WTC11 (cell line): ENCODE results near the gene PSMD11. TPM values are rescaled to one million over a fixed set of nuclear protein-coding genes. Genes with fewer than 3 reads are reported as not detected.

Experiments used
- ATAC-seq: fragments of 200-7000 bp; cut with Tn5 transposase; 2 replicates; pipeline ENCODE4 v1.10.0; 2021; ENCODE audit warnings: mild to moderate bottlenecking, moderate library complexity
- CTCF ChIA-PET: fragments of 300-600 bp; sonication (Branson Sonifier 250); formaldehyde crosslinking; loops from one replicate; lab custom pipeline; 2021; ENCODE audit warnings: antibody characterized with exemption; lab: Charles Lee
- POLR2A ChIA-PET: fragments of 350-600 bp; sonication (Branson Sonifier 250); formaldehyde crosslinking; loops from one replicate; lab custom pipeline; 2021; ENCODE audit warnings: antibody characterized with exemption; lab: Charles Lee
- DNase-seq: peaks from one replicate; pipeline ENCODE4 v3.0.0; 2021; ENCODE audit warnings: low spot score
- H3K27ac Mint-ChIP-seq: 2 replicates; pipeline ENCODE4 v1.8.0; 2021; ENCODE audit warnings: mixed read lengths
- H3K27me3 Mint-ChIP-seq: 2 replicates; pipeline ENCODE4 v1.8.0; 2021; ENCODE audit warnings: low read depth, mild to moderate bottlenecking, moderate library complexity, mixed read lengths
- H3K36me3 Mint-ChIP-seq: 2 replicates; pipeline ENCODE4 v1.8.0; 2021; ENCODE audit warnings: mixed read lengths
- H3K4me1 Mint-ChIP-seq: 2 replicates; pipeline ENCODE4 v1.8.0; 2022; ENCODE audit warnings: mixed read lengths
- H3K4me3 Mint-ChIP-seq: 2 replicates; pipeline ENCODE4 v1.8.0; 2021; ENCODE audit warnings: mild to moderate bottlenecking, moderate library complexity, mixed read lengths
- H3K9me3 Mint-ChIP-seq: 2 replicates; pipeline ENCODE4 v1.8.0; 2021; ENCODE audit warnings: mixed read lengths
- ATF1 ChIP-seq: sonication (generic); formaldehyde crosslinking; IDR thresholded peaks from 2 replicates; pipeline ENCODE4 v1.8.1; 2023; ENCODE audit warnings: mild to moderate bottlenecking, moderate library complexity, missing genetic modification reagents
- CREB1 ChIP-seq: sonication (generic); formaldehyde crosslinking; IDR thresholded peaks from 2 replicates; pipeline ENCODE4 v1.8.0; 2023; ENCODE audit warnings: mild to moderate bottlenecking, missing genetic modification reagents
- FOXJ3 ChIP-seq: sonication (generic); formaldehyde crosslinking; IDR thresholded peaks from 2 replicates; pipeline ENCODE4 v1.9.0; 2021; ENCODE audit warnings: missing genetic modification reagents, mild to moderate bottlenecking, borderline replicate concordance
- FOXP1 ChIP-seq: sonication (generic); formaldehyde crosslinking; IDR thresholded peaks from 2 replicates; pipeline ENCODE4 v1.8.0; 2022; ENCODE audit warnings: missing genetic modification reagents, mild to moderate bottlenecking, moderate library complexity, borderline replicate concordance
- GABPB1 ChIP-seq: sonication (generic); formaldehyde crosslinking; IDR thresholded peaks from 2 replicates; pipeline ENCODE4 v1.8.1; 2023; ENCODE audit warnings: mild to moderate bottlenecking, missing genetic modification reagents
- GRHL2 ChIP-seq: fragments of 250-450 bp; sonication (Bioruptor Pico); IDR thresholded peaks from 2 replicates; pipeline ENCODE4 v1.8.0; 2022; ENCODE audit warnings: mild to moderate bottlenecking, moderate library complexity; ENCODE audit not compliant: insufficient replicate concordance, severe bottlenecking
- JAZF1 ChIP-seq: fragments of 250-450 bp; sonication (Bioruptor Pico); IDR thresholded peaks from 2 replicates; pipeline ENCODE4 v1.9.0; 2021; ENCODE audit warnings: moderate library complexity, mild to moderate bottlenecking, inconsistent platforms
- JUN ChIP-seq: sonication (generic); formaldehyde crosslinking; IDR thresholded peaks from 2 replicates; pipeline ENCODE4 v1.8.0; 2023; ENCODE audit warnings: mild to moderate bottlenecking, missing genetic modification reagents
- MXD4 ChIP-seq: fragments of 250-450 bp; sonication (Bioruptor Pico); IDR thresholded peaks from 2 replicates; pipeline ENCODE4 v1.8.0; 2021; ENCODE audit warnings: mild to moderate bottlenecking, moderate library complexity, borderline replicate concordance
- MYBL2 ChIP-seq: sonication (generic); formaldehyde crosslinking; IDR thresholded peaks from 2 replicates; pipeline ENCODE4 v1.8.1; 2023; ENCODE audit warnings: mild to moderate bottlenecking, moderate library complexity, missing genetic modification reagents
- NFE2L1 ChIP-seq: sonication (generic); formaldehyde crosslinking; IDR thresholded peaks from 2 replicates; pipeline ENCODE4 v1.8.1; 2023; ENCODE audit warnings: missing genetic modification reagents
- TCF7 ChIP-seq: sonication (generic); formaldehyde crosslinking; IDR thresholded peaks from 2 replicates; pipeline ENCODE4 v1.8.0; 2022; ENCODE audit warnings: mild to moderate bottlenecking, low read depth, missing genetic modification reagents, moderate library complexity
- TEAD4 ChIP-seq: sonication (generic); formaldehyde crosslinking; IDR thresholded peaks from 2 replicates; pipeline ENCODE4 v1.8.0; 2022; ENCODE audit warnings: mild to moderate bottlenecking, missing genetic modification reagents
- ZBTB21 ChIP-seq: sonication (generic); formaldehyde crosslinking; IDR thresholded peaks from 2 replicates; pipeline ENCODE4 v1.8.1; 2023; ENCODE audit warnings: mild to moderate bottlenecking, missing genetic modification reagents, borderline replicate concordance
- ZNF219 ChIP-seq: sonication (generic); formaldehyde crosslinking; IDR thresholded peaks from 2 replicates; pipeline ENCODE4 v1.8.0; 2023; ENCODE audit warnings: missing genetic modification reagents, mild to moderate bottlenecking, borderline replicate concordance
- ZNF416 ChIP-seq: fragments of 250-450 bp; sonication (Bioruptor Pico); IDR thresholded peaks from 2 replicates; pipeline ENCODE4 v1.9.0; 2021; ENCODE audit warnings: mild to moderate bottlenecking, inconsistent platforms
- ZNF423 ChIP-seq: fragments of 250-450 bp; sonication (Bioruptor Pico); IDR thresholded peaks from 2 replicates; pipeline ENCODE4 v2.1.2; 2022; ENCODE audit warnings: mild to moderate bottlenecking, moderate library complexity
- total RNA-seq: library from RNA; stranded (reverse); gene quantifications from 3 replicates; pipeline ENCODE4 v1.2.3, GENCODE V29; 2021
- TF ChIP-seq, protein P1 (sequence below): sonication (generic); formaldehyde crosslinking; conservative IDR thresholded peaks from 2 replicates; pipeline ENCODE4 v1.8.1; 2022; ENCODE audit warnings: mild to moderate bottlenecking, missing genetic modification reagents
- TF ChIP-seq, protein P2 (sequence below): sonication (generic); formaldehyde crosslinking; IDR thresholded peaks from 2 replicates; pipeline ENCODE4 v1.8.1; 2022; ENCODE audit warnings: low read depth, missing genetic modification reagents, borderline replicate concordance
- TF ChIP-seq, protein P3 (sequence below): sonication (generic); formaldehyde crosslinking; IDR thresholded peaks from 2 replicates; pipeline ENCODE4 v1.8.1; 2023; ENCODE audit warnings: mild to moderate bottlenecking, missing genetic modification reagents, moderate library complexity
- TF ChIP-seq, protein P4 (sequence below): sonication (generic); formaldehyde crosslinking; IDR thresholded peaks from 2 replicates; pipeline ENCODE4 v1.8.0; 2023; ENCODE audit warnings: missing genetic modification reagents, mild to moderate bottlenecking, borderline replicate concordance
- TF ChIP-seq, protein P5 (sequence below): fragments of 250-450 bp; sonication (Bioruptor Pico); IDR thresholded peaks from 2 replicates; pipeline ENCODE4 v1.9.0; 2021; ENCODE audit warnings: mild to moderate bottlenecking
- TF ChIP-seq, protein P6 (sequence below): sonication (generic); formaldehyde crosslinking; IDR thresholded peaks from 2 replicates; pipeline ENCODE4 v1.8.1; 2023; ENCODE audit warnings: mild to moderate bottlenecking, missing genetic modification reagents

The PSMD11 gene
- total RNA-seq, 1 experiment from 2014 or later: 155 TPM

DNA sequence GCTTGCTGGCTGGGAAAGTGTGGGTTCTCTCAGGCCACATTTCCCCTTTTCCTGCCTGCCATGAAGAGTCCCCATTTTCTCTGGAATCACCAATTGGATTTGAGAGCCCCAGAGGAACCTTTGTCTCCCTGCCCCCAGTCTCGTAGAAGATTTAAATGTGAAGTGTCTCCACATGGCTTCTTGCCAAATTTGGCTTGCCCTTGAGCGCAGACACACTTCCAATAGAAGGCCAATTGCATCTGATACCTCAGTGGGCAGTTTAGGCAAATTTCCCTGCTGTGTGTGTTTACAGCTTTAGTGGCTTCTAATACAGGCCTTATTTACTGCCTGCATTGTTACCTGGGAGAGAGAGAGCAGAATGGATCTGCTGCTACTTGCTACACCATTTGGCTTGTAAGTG, 72.1 kb downstream of the PSMD11 start (continued):
- TF ChIP-seq, protein P1, sequence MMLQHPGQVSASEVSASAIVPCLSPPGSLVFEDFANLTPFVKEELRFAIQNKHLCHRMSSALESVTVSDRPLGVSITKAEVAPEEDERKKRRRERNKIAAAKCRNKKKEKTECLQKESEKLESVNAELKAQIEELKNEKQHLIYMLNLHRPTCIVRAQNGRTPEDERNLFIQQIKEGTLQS (CRISPR knock-in tag): no peak
- no peak for TF ChIP-seq GABPB1 (CRISPR knock-in tag)
- no peak for TF ChIP-seq JAZF1

DNA sequence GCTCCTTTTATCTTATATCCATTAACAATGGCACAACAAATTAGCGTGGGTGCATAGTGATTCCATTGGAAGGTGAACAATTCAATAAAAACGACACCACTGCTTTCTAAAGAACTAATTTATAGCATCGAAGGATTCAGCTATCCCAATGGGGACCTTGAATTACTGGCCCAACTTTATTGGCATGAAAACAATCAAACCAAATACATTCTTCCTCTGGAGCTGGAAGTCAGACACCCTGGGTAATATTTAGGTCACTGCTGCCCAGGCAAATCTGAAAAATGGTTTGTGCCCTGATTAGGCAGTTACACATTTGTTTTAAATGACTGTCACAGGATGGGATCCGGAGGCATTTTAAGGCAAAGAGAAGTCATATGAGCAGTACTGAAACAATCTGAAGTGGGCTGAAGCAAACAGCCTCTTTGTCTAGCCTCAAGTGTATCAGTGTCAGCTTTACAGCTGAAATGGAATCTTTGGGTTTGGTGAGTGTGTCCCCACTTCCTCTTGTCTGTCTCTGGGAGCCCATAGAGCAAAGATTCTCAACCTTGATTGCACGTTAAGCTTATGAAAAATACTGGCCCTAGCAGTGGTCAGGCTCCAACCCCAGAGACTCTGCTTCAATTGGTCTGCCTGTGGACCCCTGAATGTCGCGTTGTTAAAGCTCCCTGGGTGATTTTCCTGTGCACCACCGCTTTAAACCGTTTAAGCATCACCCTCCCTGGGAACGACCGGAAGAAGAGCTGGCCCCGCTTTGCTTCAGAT, 72.8 kb downstream of the PSMD11 start:
- TF ChIP-seq TCF7 (CRISPR knock-in tag): no peak
- no peak for TF ChIP-seq CREB1 (CRISPR knock-in tag)
- no peak for TF ChIP-seq ZNF219 (CRISPR knock-in tag)
- TF ChIP-seq, protein P2, sequence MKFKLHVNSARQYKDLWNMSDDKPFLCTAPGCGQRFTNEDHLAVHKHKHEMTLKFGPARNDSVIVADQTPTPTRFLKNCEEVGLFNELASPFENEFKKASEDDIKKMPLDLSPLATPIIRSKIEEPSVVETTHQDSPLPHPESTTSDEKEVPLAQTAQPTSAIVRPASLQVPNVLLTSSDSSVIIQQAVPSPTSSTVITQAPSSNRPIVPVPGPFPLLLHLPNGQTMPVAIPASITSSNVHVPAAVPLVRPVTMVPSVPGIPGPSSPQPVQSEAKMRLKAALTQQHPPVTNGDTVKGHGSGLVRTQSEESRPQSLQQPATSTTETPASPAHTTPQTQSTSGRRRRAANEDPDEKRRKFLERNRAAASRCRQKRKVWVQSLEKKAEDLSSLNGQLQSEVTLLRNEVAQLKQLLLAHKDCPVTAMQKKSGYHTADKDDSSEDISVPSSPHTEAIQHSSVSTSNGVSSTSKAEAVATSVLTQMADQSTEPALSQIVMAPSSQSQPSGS (CRISPR knock-in tag): no peak
- TF ChIP-seq JUN (CRISPR knock-in tag): no peak
- TF ChIP-seq, protein P3, sequence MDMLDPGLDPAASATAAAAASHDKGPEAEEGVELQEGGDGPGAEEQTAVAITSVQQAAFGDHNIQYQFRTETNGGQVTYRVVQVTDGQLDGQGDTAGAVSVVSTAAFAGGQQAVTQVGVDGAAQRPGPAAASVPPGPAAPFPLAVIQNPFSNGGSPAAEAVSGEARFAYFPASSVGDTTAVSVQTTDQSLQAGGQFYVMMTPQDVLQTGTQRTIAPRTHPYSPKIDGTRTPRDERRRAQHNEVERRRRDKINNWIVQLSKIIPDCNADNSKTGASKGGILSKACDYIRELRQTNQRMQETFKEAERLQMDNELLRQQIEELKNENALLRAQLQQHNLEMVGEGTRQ (CRISPR knock-in tag): no peak
- no peak for TF ChIP-seq NFE2L1 (CRISPR knock-in tag)
- TF ChIP-seq MXD4: no peak
- TF ChIP-seq FOXP1: no peak
- TF ChIP-seq, protein P4, sequence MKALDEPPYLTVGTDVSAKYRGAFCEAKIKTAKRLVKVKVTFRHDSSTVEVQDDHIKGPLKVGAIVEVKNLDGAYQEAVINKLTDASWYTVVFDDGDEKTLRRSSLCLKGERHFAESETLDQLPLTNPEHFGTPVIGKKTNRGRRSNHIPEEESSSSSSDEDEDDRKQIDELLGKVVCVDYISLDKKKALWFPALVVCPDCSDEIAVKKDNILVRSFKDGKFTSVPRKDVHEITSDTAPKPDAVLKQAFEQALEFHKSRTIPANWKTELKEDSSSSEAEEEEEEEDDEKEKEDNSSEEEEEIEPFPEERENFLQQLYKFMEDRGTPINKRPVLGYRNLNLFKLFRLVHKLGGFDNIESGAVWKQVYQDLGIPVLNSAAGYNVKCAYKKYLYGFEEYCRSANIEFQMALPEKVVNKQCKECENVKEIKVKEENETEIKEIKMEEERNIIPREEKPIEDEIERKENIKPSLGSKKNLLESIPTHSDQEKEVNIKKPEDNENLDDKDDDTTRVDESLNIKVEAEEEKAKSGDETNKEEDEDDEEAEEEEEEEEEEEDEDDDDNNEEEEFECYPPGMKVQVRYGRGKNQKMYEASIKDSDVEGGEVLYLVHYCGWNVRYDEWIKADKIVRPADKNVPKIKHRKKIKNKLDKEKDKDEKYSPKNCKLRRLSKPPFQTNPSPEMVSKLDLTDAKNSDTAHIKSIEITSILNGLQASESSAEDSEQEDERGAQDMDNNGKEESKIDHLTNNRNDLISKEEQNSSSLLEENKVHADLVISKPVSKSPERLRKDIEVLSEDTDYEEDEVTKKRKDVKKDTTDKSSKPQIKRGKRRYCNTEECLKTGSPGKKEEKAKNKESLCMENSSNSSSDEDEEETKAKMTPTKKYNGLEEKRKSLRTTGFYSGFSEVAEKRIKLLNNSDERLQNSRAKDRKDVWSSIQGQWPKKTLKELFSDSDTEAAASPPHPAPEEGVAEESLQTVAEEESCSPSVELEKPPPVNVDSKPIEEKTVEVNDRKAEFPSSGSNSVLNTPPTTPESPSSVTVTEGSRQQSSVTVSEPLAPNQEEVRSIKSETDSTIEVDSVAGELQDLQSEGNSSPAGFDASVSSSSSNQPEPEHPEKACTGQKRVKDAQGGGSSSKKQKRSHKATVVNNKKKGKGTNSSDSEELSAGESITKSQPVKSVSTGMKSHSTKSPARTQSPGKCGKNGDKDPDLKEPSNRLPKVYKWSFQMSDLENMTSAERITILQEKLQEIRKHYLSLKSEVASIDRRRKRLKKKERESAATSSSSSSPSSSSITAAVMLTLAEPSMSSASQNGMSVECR (CRISPR knock-in tag): no peak
- TF ChIP-seq, protein P5, sequence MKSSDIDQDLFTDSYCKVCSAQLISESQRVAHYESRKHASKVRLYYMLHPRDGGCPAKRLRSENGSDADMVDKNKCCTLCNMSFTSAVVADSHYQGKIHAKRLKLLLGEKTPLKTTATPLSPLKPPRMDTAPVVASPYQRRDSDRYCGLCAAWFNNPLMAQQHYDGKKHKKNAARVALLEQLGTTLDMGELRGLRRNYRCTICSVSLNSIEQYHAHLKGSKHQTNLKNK (CRISPR knock-in tag): no peak
- POLR2A ChIA-PET: interaction anchor here (1.3 kb wide), 1 partner anchor 28 kb away, joined by 3 read pairs; no protein-coding TSS in a partner anchor
- no peak for ATAC-seq
- CTCF ChIA-PET: interaction anchor here (0.6 to 1.1 kb wide), 5 partner anchors 29 to 266 kb away, joined by 3 to 4 read pairs (median 3); partner anchors contain the start of gene PSMD11
- Mint-ChIP-seq H3K36me3 (no peaks in the 10 kb centered on the region), H3K4me1 (peaks cover 64% of the 10 kb centered on the region), H3K27me3 (peaks cover 6% of the 10 kb centered on the region), H3K9me3 (no peaks in the 10 kb centered on the region), H3K27ac (no peak overlapping the region; the same call in 1 of the 2 replicates), H3K4me3 (no peak overlapping the region)
- DNase-seq: no peak

DNA sequence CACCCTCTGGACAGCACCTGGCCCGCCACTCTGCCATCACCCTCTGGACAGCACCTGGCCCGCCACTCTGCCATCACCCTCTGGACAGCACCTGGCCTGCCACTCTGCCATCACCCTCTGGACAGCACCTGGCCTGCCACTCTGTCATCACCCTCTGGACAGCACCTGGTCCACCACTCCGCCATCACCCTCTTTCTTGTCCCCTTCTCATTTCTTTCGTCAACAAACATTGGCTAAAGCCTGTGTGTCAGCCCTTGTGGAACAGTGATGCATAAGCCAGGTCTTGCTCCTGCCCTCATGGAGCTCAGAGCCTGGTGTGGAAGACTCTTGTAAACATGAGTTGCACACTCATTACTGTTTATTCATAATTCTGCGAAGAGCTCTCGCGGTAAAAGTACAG, 73.7 kb downstream of the PSMD11 start:
- Mint-ChIP-seq H3K4me1 (peaks cover 71% of the 10 kb centered on the region), H3K27me3 (peaks cover 6% of the 10 kb centered on the region), H3K27ac (peak overlapping the region; percentile 18; the same call in 1 of the 2 replicates), H3K9me3 (no peaks in the 10 kb centered on the region), H3K4me3 (peak overlapping the region; percentile 34), H3K36me3 (no peaks in the 10 kb centered on the region)
- POLR2A ChIA-PET: interaction anchor here (1.3 kb wide), 1 partner anchor 29 kb away, joined by 3 read pairs; no protein-coding TSS in a partner anchor
- DNase-seq (no peak), ATAC-seq (no peak)
- CTCF ChIA-PET: interaction anchor here (0.6 to 1.6 kb wide), 5 partner anchors 24 to 90 kb away, joined by 3 to 4 read pairs (median 4); partner anchors contain the start of genes CDK5R1 and PSMD11
- TF ChIP-seq TEAD4 (CRISPR knock-in tag): no peak
- TF ChIP-seq, protein P5 (CRISPR knock-in tag): no peak
- no peak for TF ChIP-seq GRHL2 (CRISPR knock-in tag)
- TF ChIP-seq GABPB1 (CRISPR knock-in tag): no peak
- no peak for TF ChIP-seq ZBTB21 (CRISPR knock-in tag)
- TF ChIP-seq ZNF423: no peak
- TF ChIP-seq MYBL2 (CRISPR knock-in tag): no peak
- TF ChIP-seq FOXJ3 (CRISPR knock-in tag): no peak
- no peak for TF ChIP-seq ZNF416
- no peak for TF ChIP-seq ATF1 (CRISPR knock-in tag)
- TF ChIP-seq, protein P6, sequence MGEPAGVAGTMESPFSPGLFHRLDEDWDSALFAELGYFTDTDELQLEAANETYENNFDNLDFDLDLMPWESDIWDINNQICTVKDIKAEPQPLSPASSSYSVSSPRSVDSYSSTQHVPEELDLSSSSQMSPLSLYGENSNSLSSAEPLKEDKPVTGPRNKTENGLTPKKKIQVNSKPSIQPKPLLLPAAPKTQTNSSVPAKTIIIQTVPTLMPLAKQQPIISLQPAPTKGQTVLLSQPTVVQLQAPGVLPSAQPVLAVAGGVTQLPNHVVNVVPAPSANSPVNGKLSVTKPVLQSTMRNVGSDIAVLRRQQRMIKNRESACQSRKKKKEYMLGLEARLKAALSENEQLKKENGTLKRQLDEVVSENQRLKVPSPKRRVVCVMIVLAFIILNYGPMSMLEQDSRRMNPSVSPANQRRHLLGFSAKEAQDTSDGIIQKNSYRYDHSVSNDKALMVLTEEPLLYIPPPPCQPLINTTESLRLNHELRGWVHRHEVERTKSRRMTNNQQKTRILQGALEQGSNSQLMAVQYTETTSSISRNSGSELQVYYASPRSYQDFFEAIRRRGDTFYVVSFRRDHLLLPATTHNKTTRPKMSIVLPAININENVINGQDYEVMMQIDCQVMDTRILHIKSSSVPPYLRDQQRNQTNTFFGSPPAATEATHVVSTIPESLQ (CRISPR knock-in tag): no peak
